Heart left ventricle (tissue), 13 donors: ENCODE results near the gene MAP4K4.

Experiments used
- CTCF ChIP-seq, 12 donors: fragments of 200-600 bp; sonication (generic) in 4 of 12; IDR thresholded peaks; one replicate each; pipeline versions ENCODE4 v1.5.0 to v1.8.0; 2018 to 2022; ENCODE audit warnings: antibody characterized with exemption in 12 of 12, mild to moderate bottlenecking in 5 of 12
- POLR2A ChIP-seq, 2 donors: fragments of 450-650 bp; IDR thresholded peaks; one replicate each; pipeline ENCODE4 v1.6.1; 2017; ENCODE audit warnings: antibody characterized with exemption in 2 of 2, mild to moderate bottlenecking in 2 of 2, moderate library complexity in 2 of 2
- donor health status: ischemic (EF 13 %, LVEDD 7.1; RV severe dilation, severe dysfunction).
- donor health status: DM: no; HTN: yes; CAD: no.
- donor health status: DM: no; HTN: no; CAD: no.
- donor health status: ischemic (EF 25% LVEDD 6.9; RV normal size, moderate dysfunction).
- donor health status: ischemic (EF 25% LVEDD 5.7; RV mildly dilated, moderate dysfunction).
- donor health status: ischemic (EF 35%, LVEDD 5.7; RV mildly dilated, moderate dysfunction).
- donor health status: nonischemic (EF 11% LVEDD 7.7; RV severe dilation, severe dysfunction).
- donor health status: DM: yes; HTN: yes; CAD: no.
- donor health status: PGD.
- donor health status: ischemic (EF 29% LVEDD 5.4; RV normal size, mild dysfunction).
- donor health status: nonischemic (EF 23%, LVEDD 6.1; RV moderate dilation, normal function).

DNA sequence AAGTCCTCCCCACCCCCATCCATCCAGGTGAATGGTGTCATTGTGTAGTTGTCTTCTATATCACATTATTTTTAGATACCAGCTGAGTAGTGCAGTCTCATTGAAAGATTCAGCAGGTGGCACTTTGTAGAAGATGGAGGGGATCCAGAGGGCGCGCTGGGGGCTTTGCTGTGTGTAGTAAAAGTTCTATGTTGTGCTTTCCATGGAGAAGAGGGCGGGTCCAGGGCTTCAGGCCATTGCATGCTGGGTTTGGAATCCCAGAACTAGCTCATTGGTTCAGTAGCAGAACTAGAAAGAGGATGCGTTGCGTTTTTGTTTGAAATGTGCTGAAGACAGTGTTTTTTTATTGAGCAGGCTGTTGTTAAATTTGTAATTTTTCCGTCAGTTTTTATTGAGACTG, 120.0 kb downstream of the MAP4K4 start:
- TF ChIP-seq CTCF (IDR thresholded peaks at IDR 0.05) = no peak
- TF ChIP-seq POLR2A (IDR thresholded peaks at IDR 0.05) = no peak
